ENCODE data around the gene EYS. TPM values are rescaled to one million over a fixed set of nuclear protein-coding genes. Genes with fewer than 3 reads are reported as not detected.

The EYS gene
- total and polyA plus RNA-seq, 9 of the 15 experiments (the other 6 are each of a cell fraction or from before 2014, with no cell fraction given): 0.03 to 0.36 (median 0.10) TPM; not detected in 2

DNA sequence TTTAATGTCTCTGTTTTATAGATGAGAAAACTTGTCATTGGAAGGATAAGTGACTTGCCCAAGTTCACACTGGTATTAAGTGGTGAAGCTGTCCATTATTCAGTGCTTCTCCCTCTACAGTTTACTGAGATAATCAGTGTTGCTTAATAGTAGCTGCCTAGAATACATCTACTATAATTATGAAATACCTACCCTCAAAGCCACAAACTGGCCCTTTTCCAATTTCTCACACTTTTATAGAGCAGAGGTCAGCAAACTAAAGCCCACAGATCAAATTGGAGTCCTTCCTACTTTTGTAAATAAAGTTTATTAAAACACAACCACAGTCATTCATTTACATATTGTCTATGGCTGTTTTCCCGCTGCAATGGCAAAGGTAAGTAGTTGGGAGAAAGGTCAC lies 73.5 kb downstream of the EYS start (continued):
- TF ChIP-seq, protein P1, sequence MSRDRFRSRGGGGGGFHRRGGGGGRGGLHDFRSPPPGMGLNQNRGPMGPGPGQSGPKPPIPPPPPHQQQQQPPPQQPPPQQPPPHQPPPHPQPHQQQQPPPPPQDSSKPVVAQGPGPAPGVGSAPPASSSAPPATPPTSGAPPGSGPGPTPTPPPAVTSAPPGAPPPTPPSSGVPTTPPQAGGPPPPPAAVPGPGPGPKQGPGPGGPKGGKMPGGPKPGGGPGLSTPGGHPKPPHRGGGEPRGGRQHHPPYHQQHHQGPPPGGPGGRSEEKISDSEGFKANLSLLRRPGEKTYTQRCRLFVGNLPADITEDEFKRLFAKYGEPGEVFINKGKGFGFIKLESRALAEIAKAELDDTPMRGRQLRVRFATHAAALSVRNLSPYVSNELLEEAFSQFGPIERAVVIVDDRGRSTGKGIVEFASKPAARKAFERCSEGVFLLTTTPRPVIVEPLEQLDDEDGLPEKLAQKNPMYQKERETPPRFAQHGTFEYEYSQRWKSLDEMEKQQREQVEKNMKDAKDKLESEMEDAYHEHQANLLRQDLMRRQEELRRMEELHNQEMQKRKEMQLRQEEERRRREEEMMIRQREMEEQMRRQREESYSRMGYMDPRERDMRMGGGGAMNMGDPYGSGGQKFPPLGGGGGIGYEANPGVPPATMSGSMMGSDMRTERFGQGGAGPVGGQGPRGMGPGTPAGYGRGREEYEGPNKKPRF (IDR thresholded peaks at IDR 0.05; ENCODE audit: low read depth, low read length): no peak
- no peak for TF ChIP-seq PURB (CRISPR knock-in tag; IDR thresholded peaks at IDR 0.05; ENCODE audit: low read depth)

DNA sequence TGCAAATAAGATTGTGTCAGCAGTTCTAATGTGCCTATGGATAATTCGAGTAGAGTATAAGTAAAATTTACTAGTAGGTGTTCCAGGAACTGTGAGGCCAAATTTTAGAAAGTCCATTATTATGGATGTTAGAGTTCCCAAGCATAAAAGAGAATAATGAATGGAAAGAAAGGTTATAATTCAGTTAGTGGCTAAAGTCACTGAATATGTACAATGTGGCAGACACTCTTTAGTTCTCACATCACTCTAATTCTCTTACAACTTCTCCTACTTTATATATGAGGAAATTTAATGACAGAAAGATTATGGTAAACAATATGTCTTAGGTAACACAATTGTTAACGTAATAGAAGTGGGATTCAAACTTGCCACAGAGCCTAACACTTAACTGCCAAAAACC lies 75.3 kb downstream of the EYS start:
- no peaks in the 10 kb centered on the region for H4K20me1 ChIP-seq (replicated peaks; ENCODE audit: control insufficient read depth, insufficient read depth, low read length)
- no peak overlapping the region for H3K4me2 ChIP-seq (ENCODE audit: insufficient read depth, low read length)
- H3K4me1 ChIP-seq (replicated peaks in 1 of 2; ENCODE audit: control insufficient read depth in 2 of 2, insufficient read depth in 2 of 2, low read length in 2 of 2): no peaks in the 10 kb centered on the region
- no peak overlapping the region for H3K27ac ChIP-seq (ENCODE audit: extremely low read depth, low read depth, low read length)
- intact Hi-C loops (cut with micrococcal nuclease) (no loop called here), in situ Hi-C loops (cut with MboI) (no loop called here)
- POLR2A ChIA-PET: no interaction called here
- H3K36me3 ChIP-seq (ENCODE audit: control insufficient read depth, insufficient read depth, low read length): no peaks in the 10 kb centered on the region
- H3K9me1 ChIP-seq (ENCODE audit: control insufficient read depth, insufficient read depth, low read length): no peaks in the 10 kb centered on the region
- no peaks in the 10 kb centered on the region for H3K27me3 ChIP-seq (ENCODE audit: control insufficient read depth in 2 of 2, insufficient read depth in 2 of 2, low read length in 2 of 2)
- H3K79me2 ChIP-seq (ENCODE audit: control insufficient read depth, insufficient read depth, low read length): no peaks in the 10 kb centered on the region
- no peak for ATAC-seq
- no peak overlapping the region for H3K9ac ChIP-seq (ENCODE audit: insufficient read depth in 1 of 2, low read depth in 2 of 2, low read length in 2 of 2)
- 5% methylated on average over 2 of the region's 2 CpGs for WGBS (ENCODE audit: insufficient coverage, low coverage, missing lambda C conversion rate)
- H3K4me3 ChIP-seq: no peak overlapping the region
- BruUV-seq (replicated peaks): no TSS peak
- no peak for FAIRE-seq
- no peak overlapping the region for H2AFZ ChIP-seq (ENCODE audit: low read depth, low read length)
- H3K9me3 ChIP-seq (replicated peaks; ENCODE audit: control insufficient read depth, insufficient read depth, low read depth, low read length): no peaks in the 10 kb centered on the region
- DNase-seq (ENCODE audit: extremely low read depth in 1 of 4, low spot score in 3 of 4): no peak
- CTCF ChIA-PET (ENCODE audit: low intra/inter-chr PET ratio): no interaction called here
- TF ChIP-seq FOXM1 (IDR thresholded peaks at IDR 0.05; ENCODE audit: low read depth) (no peak), FOXM1 (CRISPR knock-in tag; IDR thresholded peaks at IDR 0.05; ENCODE audit: low read depth) (no peak), TEAD2 (tag; IDR thresholded peaks at IDR 0.05) (no peak), NRF1 (conservative IDR thresholded peaks at IDR 0.05 in 1 of 2, IDR thresholded peaks at IDR 0.05 in 1 of 2) (no peak), NR2C1 (IDR thresholded peaks at IDR 0.05) (no peak), NR2C1 (tag; IDR thresholded peaks at IDR 0.05) (no peak), CC2D1A (IDR thresholded peaks at IDR 0.05) (no peak), TEAD4 (IDR thresholded peaks at IDR 0.05; ENCODE audit: low read length) (no peak), TEAD4 (CRISPR knock-in tag; IDR thresholded peaks at IDR 0.05; ENCODE audit: borderline replicate concordance) (no peak)
- TF ChIP-seq, protein P2, sequence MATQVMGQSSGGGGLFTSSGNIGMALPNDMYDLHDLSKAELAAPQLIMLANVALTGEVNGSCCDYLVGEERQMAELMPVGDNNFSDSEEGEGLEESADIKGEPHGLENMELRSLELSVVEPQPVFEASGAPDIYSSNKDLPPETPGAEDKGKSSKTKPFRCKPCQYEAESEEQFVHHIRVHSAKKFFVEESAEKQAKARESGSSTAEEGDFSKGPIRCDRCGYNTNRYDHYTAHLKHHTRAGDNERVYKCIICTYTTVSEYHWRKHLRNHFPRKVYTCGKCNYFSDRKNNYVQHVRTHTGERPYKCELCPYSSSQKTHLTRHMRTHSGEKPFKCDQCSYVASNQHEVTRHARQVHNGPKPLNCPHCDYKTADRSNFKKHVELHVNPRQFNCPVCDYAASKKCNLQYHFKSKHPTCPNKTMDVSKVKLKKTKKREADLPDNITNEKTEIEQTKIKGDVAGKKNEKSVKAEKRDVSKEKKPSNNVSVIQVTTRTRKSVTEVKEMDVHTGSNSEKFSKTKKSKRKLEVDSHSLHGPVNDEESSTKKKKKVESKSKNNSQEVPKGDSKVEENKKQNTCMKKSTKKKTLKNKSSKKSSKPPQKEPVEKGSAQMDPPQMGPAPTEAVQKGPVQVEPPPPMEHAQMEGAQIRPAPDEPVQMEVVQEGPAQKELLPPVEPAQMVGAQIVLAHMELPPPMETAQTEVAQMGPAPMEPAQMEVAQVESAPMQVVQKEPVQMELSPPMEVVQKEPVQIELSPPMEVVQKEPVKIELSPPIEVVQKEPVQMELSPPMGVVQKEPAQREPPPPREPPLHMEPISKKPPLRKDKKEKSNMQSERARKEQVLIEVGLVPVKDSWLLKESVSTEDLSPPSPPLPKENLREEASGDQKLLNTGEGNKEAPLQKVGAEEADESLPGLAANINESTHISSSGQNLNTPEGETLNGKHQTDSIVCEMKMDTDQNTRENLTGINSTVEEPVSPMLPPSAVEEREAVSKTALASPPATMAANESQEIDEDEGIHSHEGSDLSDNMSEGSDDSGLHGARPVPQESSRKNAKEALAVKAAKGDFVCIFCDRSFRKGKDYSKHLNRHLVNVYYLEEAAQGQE (IDR thresholded peaks at IDR 0.05; ENCODE audit: borderline replicate concordance): no peak
- TF ChIP-seq, protein P2 (CRISPR knock-in tag; IDR thresholded peaks at IDR 0.05; ENCODE audit: low read depth): no peak
